Chondrocyte (in vitro differentiated cells): ENCODE results near the gene ZPBP. TPM values are rescaled to one million over a fixed set of nuclear protein-coding genes. Genes with fewer than 3 reads are reported as not detected.

Source experiments
- DNase-seq: peaks from one replicate; pipeline ENCODE4 v3.0.0; 2021; ENCODE audit warnings: mixed read lengths, low spot score
- H3K27ac Mint-ChIP-seq: one replicate; pipeline ENCODE4 v1.8.0; 2021; ENCODE audit warnings: mild to moderate bottlenecking, moderate library complexity, mixed read lengths; ENCODE audit not compliant: unreplicated experiment
- H3K27me3 Mint-ChIP-seq: 2 replicates; pipeline ENCODE4 v1.8.0; 2021; ENCODE audit warnings: low read depth, mixed read lengths
- H3K36me3 Mint-ChIP-seq: 2 replicates; pipeline ENCODE4 v1.8.0; 2021; ENCODE audit warnings: low read depth, mixed read lengths
- H3K4me1 Mint-ChIP-seq: 2 replicates; pipeline ENCODE4 v1.8.0; 2021; ENCODE audit warnings: low read depth, mild to moderate bottlenecking, mixed read lengths
- H3K4me3 Mint-ChIP-seq: one replicate; pipeline ENCODE4 v1.8.0; 2021; ENCODE audit warnings: mild to moderate bottlenecking, moderate library complexity, mixed read lengths; ENCODE audit not compliant: unreplicated experiment
- H3K9me3 Mint-ChIP-seq: 2 replicates; pipeline ENCODE4 v1.8.0; 2021; ENCODE audit warnings: low read depth, mixed read lengths
- CTCF ChIP-seq: fragments of 200-600 bp; sonication (generic); IDR thresholded peaks from 2 replicates; pipeline ENCODE4 v1.5.0; 2021; ENCODE audit warnings: antibody characterized with exemption, mild to moderate bottlenecking, moderate library complexity
- total RNA-seq: library from RNA; stranded (reverse); gene quantifications from 3 replicates; pipeline ENCODE4 v1.2.1, GENCODE V29; 2021

ZPBP gene
- total RNA-seq, 1 donor from 2014 or later, result not detected

- H3K36me3 Mint-ChIP-seq, result no peaks in the 10 kb centered on the region
- no peaks in the 10 kb centered on the region for H3K4me1 Mint-ChIP-seq
- H3K9me3 Mint-ChIP-seq, result no peaks in the 10 kb centered on the region
- no peak for DNase-seq
- TF ChIP-seq CTCF, result no peak
- H3K4me3 Mint-ChIP-seq, result no peak overlapping the region
- no peaks in the 10 kb centered on the region for H3K27me3 Mint-ChIP-seq
- no peak overlapping the region for H3K27ac Mint-ChIP-seq
Observed at GRCh38 chr7:49894543-49894942, 198.5 kb downstream of the ZPBP start.

- no peaks in the 10 kb centered on the region for H3K36me3 Mint-ChIP-seq
- no peaks in the 10 kb centered on the region for H3K9me3 Mint-ChIP-seq
- H3K4me1 Mint-ChIP-seq, result no peaks in the 10 kb centered on the region
- no peak for TF ChIP-seq CTCF
- DNase-seq, result no peak
- H3K27ac Mint-ChIP-seq, result no peak overlapping the region
- no peak overlapping the region for H3K4me3 Mint-ChIP-seq
- H3K27me3 Mint-ChIP-seq, result no peaks in the 10 kb centered on the region
Observed at GRCh38 chr7:49893131-49893530, 199.9 kb downstream of the ZPBP start.

GRCh38 chr7:49892481-49892880 lies 200.6 kb downstream of the ZPBP start:
- Mint-ChIP-seq H3K27ac (no peak overlapping the region), H3K4me1 (no peaks in the 10 kb centered on the region), H3K36me3 (no peaks in the 10 kb centered on the region), H3K9me3 (no peaks in the 10 kb centered on the region), H3K27me3 (no peaks in the 10 kb centered on the region), H3K4me3 (no peak overlapping the region)
- DNase-seq, result no peak
- TF ChIP-seq CTCF, result no peak

Other genes starting within 250 kb of the ZPBP start
- gene IKZF1, start 211.5 kb upstream of the ZPBP start, total RNA-seq, result not detected in 3 replicates